CD4-positive, alpha-beta T cell treated with Interleukin-2 at 100 ng/mL for 4 hours (primary cell): ENCODE measurements around the gene ALG12.

Source experiments
- DNase-seq: peaks from one replicate; pipeline ENCODE4 v3.0.0-alpha.2; 2020; ENCODE audit warnings: low spot score

Gene ALG12

DNA sequence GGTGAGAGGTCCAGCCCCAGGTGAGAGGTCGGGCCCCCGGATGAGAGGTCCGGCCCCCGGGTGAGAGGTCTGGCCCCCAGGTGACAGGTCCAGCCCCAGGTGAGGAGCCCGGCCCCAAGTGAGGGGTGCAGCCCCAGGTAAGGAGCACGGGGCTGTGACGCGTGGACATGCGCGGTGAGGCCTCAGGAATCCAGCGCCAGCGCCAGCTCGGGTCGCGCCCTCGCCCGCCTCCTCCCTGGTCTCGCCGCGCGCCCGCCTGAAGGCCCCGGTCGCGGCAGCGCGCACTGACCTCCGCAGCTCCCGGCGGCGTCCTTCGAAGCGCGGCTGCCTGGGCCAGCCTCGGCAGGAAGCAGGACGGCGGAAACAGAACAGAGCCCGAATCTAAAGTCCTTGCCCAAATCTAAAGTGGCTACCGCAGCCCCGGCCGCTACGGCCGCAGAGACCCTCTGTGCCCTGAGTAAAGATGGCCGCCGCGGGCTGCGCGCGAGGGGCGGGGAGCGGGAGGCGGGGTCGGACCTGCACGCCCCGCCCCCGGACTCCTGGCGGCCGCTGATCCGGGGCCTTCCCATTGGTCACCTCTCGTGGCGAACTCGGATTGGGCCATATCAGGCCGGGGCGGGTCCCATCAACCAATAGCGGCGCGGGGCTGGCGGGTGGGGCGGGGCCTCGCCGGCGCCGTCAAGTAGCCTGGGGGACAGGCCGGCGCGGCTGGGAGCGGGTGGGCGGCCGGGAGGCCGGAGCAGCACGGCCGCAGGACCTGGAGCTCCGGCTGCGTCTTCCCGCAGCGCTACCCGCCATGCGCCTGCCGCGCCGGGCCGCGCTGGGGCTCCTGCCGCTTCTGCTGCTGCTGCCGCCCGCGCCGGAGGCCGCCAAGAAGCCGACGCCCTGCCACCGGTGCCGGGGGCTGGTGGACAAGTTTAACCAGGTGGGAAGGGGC is at the start of gene ALG12, which contains the start of gene CRELD2:
Gene ALG12, minus strand, starts transcription at position 465 of the 937 bp plus-strand sequence. CDS start 4,673 bp downstream, outside the sequence.
Gene CRELD2, plus strand, starts transcription at position 661 of the 937 bp plus-strand sequence. Its CDS starts 136 bp downstream, at position 797.
- DNase-seq: peak; percentile 97

DNA sequence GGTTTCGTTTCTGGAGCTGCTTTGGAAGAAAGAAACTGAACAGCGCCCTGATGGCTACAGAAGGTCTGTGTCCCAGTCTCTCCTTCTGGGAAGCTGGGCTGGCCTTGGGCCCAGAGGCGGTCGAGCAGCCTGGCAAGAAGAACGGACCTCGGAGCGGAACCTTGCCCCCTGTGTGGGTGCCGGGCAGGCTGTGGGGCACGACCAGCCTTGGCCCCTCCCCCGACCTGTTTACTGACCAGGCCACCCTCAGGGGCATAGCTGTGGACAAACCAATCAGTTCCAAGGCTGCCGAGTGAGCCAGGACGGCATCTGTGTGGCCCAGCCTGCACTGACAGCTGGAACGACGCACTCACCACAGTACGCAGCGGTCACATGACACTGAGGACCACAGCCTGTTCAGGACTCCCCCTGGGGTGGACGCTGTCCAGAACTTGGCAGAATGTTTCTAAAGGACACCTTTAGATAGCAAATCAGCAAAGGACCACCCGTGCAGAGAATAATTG is 49.5 kb upstream of the ALG12 start:
- no peak for DNase-seq

DNA sequence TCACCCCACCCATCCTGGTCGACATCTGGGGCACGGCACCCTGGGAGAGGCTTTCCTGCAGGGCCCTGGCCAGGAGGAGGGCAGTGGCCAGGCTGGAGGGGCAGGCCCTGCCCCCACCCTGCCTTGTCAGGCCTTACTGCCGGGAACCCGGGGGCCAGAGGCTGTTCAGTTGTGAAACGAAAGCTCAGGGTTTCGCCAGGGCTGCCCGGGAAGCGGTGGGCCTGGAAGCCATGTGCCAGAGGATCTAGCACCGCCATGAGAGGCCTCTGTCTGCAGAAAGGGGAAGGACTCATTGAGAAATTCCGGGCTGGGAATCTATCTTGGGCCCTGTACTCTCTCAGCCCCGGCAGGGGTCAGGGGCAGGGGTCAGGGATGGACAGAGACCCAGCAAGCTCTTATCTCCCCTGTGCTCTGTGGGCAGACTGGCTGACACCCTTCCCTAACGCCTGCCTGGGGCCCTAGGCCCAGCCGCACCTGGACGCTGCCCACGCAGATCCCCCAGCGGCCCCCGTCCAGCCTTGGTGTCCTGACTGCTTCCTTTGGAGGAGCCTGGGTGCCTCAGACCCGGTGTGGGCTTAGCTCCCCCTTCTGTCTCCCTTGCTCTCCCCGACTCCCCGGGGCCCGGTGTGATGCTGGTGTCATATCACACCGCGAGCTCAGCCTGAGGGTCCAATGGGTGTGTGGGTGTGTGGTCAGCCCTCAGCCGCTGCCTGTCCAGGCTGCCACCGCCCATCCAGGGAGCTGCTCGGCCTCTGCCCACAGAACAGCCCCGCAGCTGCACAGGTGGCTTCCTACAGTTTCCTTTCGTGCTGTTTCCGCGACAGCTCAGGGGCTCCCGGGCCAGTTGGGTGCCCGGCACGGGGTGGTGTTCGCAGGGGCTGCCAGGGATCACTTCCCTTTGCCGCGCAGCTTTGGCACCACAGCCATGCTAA is 48.8 kb upstream of the ALG12 start:
- DNase-seq: no peak

DNA sequence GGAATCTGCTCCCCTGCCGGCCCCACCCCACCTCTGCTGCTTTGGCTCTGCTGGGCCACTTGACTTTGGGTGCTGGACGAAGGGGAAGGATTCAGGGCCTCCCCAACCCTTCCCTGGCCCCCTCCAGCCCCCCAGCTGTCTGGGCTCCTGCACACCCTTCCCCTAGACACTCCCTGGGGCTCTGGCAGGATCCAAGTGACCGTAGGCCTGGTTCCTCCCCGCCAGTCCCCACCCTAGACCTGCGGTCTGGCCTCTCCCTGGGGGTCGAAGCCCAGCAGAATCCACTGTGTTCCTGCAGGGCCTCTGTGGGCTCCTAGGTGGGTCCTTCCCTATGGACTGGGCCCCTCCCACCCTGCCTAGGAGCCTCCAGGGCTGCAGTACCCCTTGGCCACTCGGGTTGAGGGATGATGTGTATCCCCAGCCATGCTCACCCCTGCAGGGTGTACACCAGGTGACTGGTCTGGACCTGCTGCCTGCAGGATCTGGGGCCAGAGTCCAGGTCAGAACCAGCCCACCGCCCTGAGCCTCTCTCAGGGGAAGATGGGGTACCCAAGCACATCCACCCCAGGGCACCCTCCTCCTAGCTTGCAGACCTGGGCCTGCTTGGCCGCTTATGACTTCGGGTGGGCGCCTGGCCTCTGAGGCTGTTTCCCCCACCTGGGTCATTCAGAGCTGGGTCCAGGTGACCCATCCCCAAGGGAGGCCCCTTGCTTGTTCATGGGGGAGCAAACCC is 48.0 kb upstream of the ALG12 start:
- no peak for DNase-seq

DNA sequence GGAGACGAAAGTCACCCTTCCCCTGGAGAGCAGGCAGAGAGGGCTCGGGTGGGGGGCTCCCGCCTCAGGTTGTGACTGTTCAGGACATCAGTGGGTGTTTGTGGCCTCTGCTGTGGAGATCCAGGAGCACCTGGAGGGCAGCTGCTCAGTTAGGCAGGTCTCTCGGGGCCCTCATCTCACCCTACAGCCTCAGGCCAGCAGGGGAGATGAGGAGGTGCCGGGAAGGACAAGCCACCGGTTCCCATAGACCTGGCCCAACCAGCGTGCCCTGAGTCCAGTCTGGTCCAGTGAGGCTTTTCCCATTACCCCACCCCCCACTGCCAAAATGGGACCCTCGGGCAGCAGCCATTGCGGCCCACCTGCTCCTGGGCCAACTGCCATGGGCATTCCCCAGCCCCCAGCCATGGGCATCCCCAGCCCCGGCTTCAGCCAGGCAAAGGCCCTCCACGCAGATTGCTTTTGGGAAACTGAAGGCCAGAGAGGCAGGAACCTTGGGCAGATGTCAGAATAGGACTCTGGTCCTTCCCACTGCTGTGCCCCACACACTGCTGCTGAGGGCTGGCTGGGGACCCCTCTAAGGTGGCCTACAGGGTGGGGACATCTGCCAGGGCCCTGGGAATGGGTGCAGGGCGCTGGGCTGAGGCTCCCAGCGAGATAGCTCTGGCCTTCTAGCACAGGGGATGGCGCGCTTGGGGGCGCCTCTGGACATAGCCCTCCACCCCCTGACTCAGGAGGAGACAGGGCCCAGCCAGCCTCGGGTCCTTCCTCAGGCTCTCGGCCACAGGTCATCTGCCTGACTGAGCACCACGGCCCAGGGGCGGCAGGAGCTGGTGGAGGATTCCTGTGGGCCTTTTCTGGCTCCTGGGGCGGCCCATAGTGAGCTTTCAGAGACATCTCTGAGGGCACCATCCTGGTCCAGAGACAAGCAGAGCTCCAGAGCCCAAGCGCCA is 47.1 kb upstream of the ALG12 start:
- DNase-seq: no peak

DNA sequence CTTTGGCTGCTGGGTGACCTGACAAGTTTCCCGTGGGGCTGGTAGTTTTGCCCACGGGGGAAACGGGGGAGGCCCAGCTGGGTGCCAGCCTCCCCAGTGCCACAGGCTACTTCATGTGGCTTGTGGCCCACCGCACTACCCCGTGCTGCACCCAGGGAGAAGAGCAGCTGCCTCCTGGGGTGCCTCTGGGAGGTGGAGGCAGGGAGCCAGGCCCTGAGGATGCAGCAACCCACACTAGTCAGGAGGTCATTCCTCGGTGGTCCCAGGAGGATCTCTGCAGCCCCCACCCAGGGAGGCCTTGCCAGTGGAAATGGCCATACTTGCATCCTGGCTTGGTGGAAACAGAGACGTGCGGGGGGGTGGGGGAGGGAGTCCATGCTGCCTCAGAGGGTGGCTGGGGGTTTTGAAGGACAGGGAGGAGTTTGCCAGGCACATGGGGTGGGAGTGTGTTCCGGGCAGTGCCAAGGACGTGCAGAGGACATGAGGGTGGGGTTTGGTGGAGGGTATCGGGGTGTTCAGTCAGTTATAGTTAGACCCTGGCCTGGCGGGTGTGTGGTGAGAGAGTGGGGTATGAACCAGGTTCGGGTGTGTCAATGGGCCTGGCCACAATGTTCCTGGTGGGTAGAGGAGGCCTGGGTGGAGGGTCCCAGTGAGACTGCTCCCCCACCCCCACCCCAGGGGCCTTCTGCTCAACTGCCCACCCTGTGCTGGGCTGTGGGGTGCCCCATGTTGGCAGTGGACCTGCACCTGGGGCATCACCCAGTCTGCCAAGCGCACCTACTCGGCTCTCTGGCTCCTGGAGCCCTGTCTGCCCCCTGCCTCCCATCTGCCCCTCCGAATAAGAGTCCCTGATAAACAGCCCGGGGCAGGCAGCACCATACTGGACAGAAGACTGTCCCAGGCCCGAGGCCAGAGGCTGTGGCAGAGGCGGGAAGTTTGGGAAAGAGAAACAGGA is 46.2 kb upstream of the ALG12 start:
- DNase-seq: no peak

DNA sequence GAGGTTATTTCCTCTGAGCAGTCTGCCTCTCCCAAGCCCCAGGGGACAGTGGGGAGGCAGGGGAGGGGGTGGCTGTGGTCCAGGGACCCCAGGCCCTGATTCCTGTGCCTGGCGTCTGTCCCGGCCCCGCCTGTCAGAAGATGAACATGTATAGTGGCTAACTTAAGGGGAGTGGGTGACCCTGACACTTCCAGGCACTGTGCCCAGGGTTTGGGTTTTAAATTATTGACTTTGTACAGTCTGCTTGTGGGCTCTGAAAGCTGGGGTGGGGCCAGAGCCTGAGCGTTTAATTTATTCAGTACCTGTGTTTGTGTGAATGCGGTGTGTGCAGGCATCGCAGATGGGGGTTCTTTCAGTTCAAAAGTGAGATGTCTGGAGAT is 45.4 kb upstream of the ALG12 start:
- no peak for DNase-seq

DNA sequence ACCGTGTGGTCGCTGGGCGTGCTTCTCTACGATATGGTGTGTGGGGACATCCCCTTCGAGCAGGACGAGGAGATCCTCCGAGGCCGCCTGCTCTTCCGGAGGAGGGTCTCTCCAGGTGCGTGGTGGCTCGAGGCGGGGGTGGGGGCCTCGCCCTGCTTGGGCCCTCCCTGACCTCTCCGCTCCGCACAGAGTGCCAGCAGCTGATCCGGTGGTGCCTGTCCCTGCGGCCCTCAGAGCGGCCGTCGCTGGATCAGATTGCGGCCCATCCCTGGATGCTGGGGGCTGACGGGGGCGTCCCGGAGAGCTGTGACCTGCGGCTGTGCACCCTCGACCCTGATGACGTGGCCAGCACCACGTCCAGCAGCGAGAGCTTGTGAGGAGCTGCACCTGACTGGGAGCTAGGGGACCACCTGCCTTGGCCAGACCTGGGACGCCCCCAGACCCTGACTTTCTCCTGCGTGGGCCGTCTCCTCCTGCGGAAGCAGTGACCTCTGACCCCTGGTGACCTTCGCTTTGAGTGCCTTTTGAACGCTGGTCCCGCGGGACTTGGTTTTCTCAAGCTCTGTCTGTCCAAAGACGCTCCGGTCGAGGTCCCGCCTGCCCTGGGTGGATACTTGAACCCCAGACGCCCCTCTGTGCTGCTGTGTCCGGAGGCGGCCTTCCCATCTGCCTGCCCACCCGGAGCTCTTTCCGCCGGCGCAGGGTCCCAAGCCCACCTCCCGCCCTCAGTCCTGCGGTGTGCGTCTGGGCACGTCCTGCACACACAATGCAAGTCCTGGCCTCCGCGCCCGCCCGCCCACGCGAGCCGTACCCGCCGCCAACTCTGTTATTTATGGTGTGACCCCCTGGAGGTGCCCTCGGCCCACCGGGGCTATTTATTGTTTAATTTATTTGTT is 44.8 kb upstream of the ALG12 start:
- DNase-seq: no peak

DNA sequence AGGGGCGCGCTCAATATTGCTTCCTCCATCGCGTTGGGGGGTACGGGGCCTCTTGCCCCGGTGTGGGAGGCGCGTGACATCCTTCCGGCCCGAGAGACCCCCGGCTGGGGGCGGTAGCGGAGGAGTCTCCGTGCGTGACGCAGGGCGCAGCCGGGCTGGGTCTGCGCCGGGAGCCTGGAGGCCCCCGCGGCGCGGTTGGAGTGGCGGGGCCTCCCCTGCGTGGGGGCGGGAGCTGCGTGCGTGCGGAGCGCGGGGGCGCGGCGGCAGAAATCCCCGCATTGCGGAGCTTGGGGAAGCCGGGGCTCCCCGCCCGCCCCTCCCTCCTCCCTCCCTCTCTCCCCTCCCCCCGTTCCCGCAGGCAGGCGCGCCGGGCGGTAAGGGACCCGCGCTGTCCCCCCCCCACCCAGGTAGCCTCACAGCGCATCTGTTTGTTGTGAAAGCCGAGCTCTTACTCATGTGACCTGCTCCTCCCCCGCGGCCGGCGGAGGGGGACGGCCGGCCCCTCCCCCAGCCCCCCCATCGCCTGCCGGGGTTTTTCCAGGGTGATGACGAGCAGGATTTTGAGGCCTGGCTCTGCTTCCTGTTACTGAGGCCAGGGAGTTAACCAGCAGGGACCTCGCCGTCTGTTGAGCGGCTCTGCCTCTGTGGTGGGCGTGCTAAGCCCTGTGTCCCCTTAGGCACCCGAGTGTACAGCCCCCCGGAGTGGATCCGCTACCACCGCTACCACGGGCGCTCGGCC is 43.9 kb upstream of the ALG12 start:
- DNase-seq: peak; percentile 90

DNA sequence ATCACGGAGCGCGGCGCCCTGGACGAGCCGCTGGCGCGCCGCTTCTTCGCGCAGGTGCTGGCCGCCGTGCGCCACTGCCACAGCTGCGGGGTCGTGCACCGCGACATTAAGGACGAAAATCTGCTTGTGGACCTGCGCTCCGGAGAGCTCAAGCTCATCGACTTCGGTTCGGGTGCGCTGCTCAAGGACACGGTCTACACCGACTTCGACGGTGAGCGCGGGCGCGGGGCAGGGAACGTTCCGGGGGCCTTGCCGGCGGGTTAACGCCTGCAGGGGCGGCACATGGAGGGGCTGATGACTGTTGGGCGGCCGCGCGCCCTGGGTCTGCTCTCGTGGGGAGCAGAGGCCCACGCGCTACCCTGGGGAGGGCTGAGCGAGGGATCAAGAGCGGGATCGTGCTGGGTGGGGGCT is 43.4 kb upstream of the ALG12 start:
- DNase-seq: no peak

DNA sequence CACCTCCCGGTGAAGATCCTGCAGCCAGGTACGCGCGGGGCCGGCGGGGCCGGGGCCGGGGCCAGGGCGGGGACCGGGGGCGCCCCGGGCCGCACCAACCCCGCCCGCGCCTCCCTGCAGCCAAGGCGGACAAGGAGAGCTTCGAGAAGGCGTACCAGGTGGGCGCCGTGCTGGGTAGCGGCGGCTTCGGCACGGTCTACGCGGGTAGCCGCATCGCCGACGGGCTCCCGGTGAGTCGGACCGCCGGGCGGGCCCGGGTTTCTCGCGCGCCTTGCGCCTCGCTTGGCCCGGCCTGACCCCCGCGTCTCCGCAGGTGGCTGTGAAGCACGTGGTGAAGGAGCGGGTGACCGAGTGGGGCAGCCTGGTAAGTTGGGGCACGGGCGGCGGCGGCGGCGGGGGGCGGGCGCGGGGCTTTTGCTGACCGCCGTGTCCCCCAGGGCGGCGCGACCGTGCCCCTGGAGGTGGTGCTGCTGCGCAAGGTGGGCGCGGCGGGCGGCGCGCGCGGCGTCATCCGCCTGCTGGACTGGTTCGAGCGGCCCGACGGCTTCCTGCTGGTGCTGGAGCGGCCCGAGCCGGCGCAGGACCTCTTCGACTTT is 42.9 kb upstream of the ALG12 start:
- DNase-seq: peak; percentile 31

DNA sequence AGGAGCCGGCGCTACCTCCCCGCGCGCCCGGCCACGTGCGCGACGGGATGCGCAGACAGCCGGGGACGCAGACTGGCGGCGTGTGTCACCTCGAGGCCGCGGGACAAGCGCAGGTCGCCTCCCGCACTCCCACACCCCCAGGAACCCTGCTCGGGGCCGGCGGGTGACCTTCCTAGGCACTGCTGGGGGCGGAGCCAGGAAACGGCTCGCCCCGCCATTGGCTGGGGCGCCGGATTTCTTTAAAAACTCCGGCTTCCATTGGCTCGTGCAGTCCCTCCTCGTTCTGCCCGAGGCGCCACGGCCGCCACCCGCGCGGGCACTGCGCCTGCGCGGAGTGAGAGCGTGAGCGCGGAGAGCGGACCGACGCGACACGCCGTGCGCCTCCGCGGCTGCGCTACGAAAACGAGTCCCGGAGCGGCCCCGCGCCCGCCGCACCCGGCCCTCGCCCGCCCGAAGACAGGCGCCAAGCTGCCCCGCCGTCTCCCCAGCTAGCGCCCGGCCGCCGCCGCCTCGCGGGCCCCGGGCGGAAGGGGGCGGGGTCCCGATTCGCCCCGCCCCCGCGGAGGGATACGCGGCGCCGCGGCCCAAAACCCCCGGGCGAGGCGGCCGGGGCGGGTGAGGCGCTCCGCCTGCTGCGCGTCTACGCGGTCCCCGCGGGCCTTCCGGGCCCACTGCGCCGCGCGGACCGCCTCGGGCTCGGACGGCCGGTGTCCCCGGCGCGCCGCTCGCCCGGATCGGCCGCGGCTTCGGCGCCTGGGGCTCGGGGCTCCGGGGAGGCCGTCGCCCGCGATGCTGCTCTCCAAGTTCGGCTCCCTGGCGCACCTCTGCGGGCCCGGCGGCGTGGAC is 42.1 kb upstream of the ALG12 start, which contains the start of gene PIM3:
Gene PIM3, plus strand, starts transcription at position 614 of the 846 bp plus-strand sequence. Its CDS starts 176 bp downstream, at position 790.
- peak; percentile 95 for DNase-seq

DNA sequence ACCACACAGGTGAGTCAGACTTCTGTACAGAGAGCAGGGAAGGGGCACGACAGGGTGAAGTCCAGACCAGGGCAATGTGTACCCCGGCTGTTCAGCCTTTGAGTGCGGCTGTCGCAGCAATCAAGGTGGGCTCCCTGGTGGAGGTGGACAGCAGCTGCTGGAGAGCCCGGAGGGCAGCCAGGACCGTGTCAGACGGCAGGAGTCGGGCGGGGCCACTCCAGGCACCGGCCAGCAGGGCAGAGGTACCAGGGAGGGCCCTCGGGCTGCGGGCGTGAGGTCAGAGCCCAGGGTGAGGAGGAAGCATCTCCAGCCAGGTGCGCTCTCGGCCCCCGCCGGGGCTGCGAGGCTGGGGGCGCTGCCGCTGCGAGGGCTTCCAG is 41.5 kb upstream of the ALG12 start:
- peak; percentile 31 for DNase-seq

DNA sequence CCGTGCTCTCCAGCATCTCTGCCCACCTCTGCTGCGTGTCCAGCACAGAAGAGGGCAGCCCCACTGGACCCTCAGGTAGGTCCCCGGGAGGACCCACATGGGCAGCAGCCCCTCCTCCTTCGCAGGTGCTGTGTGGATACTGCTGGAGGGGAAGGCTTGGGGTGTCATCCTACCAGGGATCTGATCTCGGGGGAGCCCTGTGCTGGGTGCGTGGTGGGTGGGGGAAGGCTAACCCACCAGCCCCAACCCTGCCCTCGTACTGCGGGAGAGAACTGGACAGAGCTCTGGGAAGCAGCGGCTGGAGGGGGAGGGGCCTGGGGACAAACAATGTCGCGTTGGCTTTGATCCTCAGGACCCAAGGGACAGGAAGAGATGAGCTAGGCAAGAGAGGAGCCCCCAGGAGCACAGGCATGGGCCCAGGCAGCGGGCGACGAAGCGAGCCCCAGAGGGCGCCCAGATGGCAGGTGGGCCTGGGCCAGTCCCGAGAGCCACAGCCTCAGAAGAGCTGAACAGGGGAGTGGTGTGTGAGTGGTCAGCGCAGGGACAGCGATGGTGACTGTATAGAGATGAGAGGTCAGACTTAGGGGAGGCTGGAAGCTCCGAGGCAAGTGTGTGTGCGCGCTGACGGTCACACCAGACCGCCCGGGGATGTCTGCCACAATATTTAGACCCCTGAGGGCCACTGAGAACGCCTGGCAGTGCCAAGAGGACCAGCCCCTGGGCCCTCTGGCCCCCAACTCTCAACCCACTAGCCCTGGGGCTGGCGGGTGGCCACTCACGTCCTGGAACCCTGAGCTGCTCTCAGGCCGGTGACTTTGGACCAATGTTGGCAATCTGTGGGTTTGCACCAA is 40.9 kb upstream of the ALG12 start:
- no peak for DNase-seq

DNA sequence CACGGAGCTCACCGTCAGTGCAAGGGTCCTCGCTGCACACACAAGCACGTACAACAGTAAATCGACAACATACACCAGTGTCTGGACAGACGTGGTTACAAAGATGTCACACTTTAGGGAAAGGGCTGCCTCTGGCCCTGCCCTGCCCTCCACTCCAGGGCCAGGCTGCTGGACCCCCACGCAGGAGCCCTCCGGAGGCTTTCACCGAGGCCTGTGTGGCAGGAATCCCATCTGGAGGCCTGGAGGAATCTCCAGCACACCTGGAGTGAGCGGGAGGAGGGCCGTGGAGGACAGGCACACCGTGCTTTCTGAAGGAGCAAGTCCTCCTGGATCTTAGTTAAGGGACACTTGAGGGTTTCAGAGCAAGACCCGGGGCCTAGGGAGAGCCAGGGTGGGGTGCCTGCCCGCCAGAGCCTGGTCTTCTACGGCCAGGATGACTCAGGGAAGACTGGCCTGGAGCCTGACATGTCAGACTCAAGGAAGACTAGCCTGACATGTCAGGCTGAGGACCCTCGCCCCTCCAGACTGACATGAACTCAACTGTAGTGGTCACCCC is 40.2 kb upstream of the ALG12 start:
- no peak for DNase-seq
